ENCODE measurements around the gene ZNF462. TPM values are rescaled to one million over a fixed set of nuclear protein-coding genes. Genes with fewer than 3 reads are reported as not detected.

Gene ZNF462
- total and polyA plus RNA-seq, 2 of the 4 experiments (the other 2 are of a cell fraction) = 6.1 to 18.8 TPM

DNA sequence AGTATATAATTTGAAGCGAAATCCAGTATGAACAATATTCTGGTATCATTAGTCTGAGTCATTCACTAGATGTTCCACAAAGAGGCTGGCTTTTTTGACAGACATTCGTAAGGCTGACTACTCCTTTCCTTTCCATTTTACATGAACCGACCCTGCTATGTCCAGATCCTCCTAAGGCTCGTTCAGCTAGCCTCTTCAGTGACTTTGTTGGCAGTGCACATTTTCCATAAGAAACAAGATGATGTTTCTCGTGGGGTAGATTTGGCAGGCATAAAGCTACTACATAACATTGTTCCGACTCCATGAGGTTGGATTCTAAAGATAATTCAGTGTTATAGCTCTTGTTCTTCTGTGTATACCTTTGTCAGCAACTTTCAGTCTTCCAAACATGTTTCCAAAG, 49.0 kb downstream of the ZNF462 start:
- no peak overlapping the region for H3K14ac ChIP-seq (replicated peaks; ENCODE audit: low read depth, low read length)
- no CpG with 5 or more reads among the region's 6 CpGs for WGBS, 2 experiments (ENCODE audit: extremely low coverage in 2 of 2, insufficient read length in 1 of 2)

More for the DNA sequence above, 49.0 kb downstream of the ZNF462 start:
- intact Hi-C loops (cut with micrococcal nuclease) (no loop called here), dilution Hi-C loops (cut with HindIII; ENCODE audit: low sequenced_read_pairs, unreplicated experiment) (no loop called here), in situ Hi-C loops (cut with MboI; ENCODE audit: low sequenced_read_pairs) (no loop called here)
- H3K23ac ChIP-seq (ENCODE audit: low read depth, low read length) = no peak overlapping the region
- TF ChIP-seq RCOR1 (IDR thresholded peaks at IDR 0.05; ENCODE audit: insufficient replicate concordance, low read length) (no peak), RFX5 (IDR thresholded peaks at IDR 0.05; ENCODE audit: low read depth, low read length) (no peak)
- POLR2A ChIA-PET (ENCODE audit: unreplicated experiment) = no interaction called here
- H2BK20ac ChIP-seq (ENCODE audit: low read depth, low read length) = no peak overlapping the region
- CTCF ChIA-PET = interaction anchor here (0.6 kb wide), 1 partner anchor 18 kb away, joined by 3 read pairs; no protein-coding TSS in a partner anchor
- no peak overlapping the region for H4K91ac ChIP-seq (ENCODE audit: insufficient read depth, low read depth, low read length)
- no peak overlapping the region for H3K56ac ChIP-seq (ENCODE audit: extremely low read depth, insufficient read depth, low read length)
- H2BK120ac ChIP-seq (ENCODE audit: low read depth, low read length) = no peak overlapping the region
- H4K20me1 ChIP-seq (ENCODE audit: insufficient read depth, low read length) = no peaks in the 10 kb centered on the region
- no peak overlapping the region for H3K27ac ChIP-seq (ENCODE audit: insufficient read depth, low read length)
- H3K9ac ChIP-seq (ENCODE audit: low read depth, low read length) = no peak overlapping the region
- H4K8ac ChIP-seq (ENCODE audit: low read depth in 2 of 2, low read length in 2 of 2) = no peak overlapping the region
- H3K4ac ChIP-seq (ENCODE audit: low read depth, low read length) = no peak overlapping the region
- H2BK15ac ChIP-seq (ENCODE audit: low read depth, low read length) = no peak overlapping the region
- H4K5ac ChIP-seq (ENCODE audit: low read depth, low read length) = no peak overlapping the region
- no peaks in the 10 kb centered on the region for H3K27me3 ChIP-seq (ENCODE audit: control insufficient read depth, insufficient read depth, low read length)
- no peak for ATAC-seq (ENCODE audit: low read depth)
- BruUV-seq (replicated peaks) = no TSS peak
- no peak overlapping the region for H2AFZ ChIP-seq (replicated peaks; ENCODE audit: low read length, poor library complexity)
- no peak overlapping the region for H3K4me3 ChIP-seq (ENCODE audit: insufficient read depth, low read depth, low read length)
- no peaks in the 10 kb centered on the region for H3K36me3 ChIP-seq (ENCODE audit: control insufficient read depth, insufficient read depth, low read length)
- peaks cover 6% of the 10 kb centered on the region; the same call in 1 of the 2 replicates for H3K4me1 ChIP-seq (ENCODE audit: control insufficient read depth, insufficient read depth, low read length)
- H3K9me3 ChIP-seq (ENCODE audit: control insufficient read depth, insufficient read depth, low read length) = no peaks in the 10 kb centered on the region
- H3K79me1 ChIP-seq (ENCODE audit: low read depth in 1 of 2, low read length in 2 of 2) = peaks cover 17 to 26% of the 10 kb centered on the region in 2 experiments
- H3K9me1 ChIP-seq (ENCODE audit: insufficient read depth, low read length) = no peaks in the 10 kb centered on the region
- no peak for DNase-seq
- no peak overlapping the region for H2AK9ac ChIP-seq (replicated peaks; ENCODE audit: low read depth, low read length, poor library complexity)
- no peak overlapping the region for H3K18ac ChIP-seq (ENCODE audit: low read depth, low read length)
- H2BK5ac ChIP-seq (ENCODE audit: low read depth, low read length, poor library complexity, severe bottlenecking) = no peak overlapping the region
- no peak overlapping the region for H3K4me2 ChIP-seq (ENCODE audit: low read depth, low read length)
- no peak overlapping the region for H2AK5ac ChIP-seq (ENCODE audit: low read depth, low read length)
